CD14-positive monocyte (primary cell): ENCODE results near the gene LMO7. TPM values are rescaled to one million over a fixed set of nuclear protein-coding genes. Genes with fewer than 3 reads are reported as not detected.

ENCODE experiments used
- DNase-seq, 3 donors: peaks; one replicate each; pipeline ENCODE4 v3.0.0-alpha.2; 2011 to 2022
- H2AFZ ChIP-seq: 2 replicates; pipeline ENCODE4 v1.6.0; 2012; ENCODE audit warnings: mild to moderate bottlenecking, low read depth, low read length, inconsistent platforms; ENCODE audit not compliant: insufficient read depth, poor library complexity, severe bottlenecking
- H3K27ac ChIP-seq, 2 donors: 1 replicate in 1 of 2; 2 replicates in 1 of 2; pipeline ENCODE4 v1.5.1; 2012 to 2013; ENCODE audit warnings: low read length in 2 of 2, control low read depth in 1 of 2, inconsistent platforms in 1 of 2, low read depth in 1 of 2, mild to moderate bottlenecking in 1 of 2
- H3K27me3 ChIP-seq, 2 donors: one replicate each; pipeline versions ENCODE4 v1.6.0 to v1.6.1; 2011 to 2013; ENCODE audit warnings: low read length in 2 of 2; ENCODE audit not compliant: control insufficient read depth in 2 of 2, insufficient read depth in 2 of 2
- H3K36me3 ChIP-seq, 2 donors: replicated peaks in 1 of 2; 1 replicate in 1 of 2; 2 replicates in 1 of 2; pipeline versions ENCODE4 v1.5.1 to v1.6.1; 2012 to 2013; ENCODE audit warnings: low read length in 2 of 2, control low read depth in 1 of 2, inconsistent platforms in 1 of 2, mild to moderate bottlenecking in 1 of 2; ENCODE audit not compliant: insufficient read depth in 2 of 2, control insufficient read depth in 1 of 2
- H3K4me1 ChIP-seq, 2 donors: 1 replicate in 1 of 2; 2 replicates in 1 of 2; pipeline versions ENCODE4 v1.5.1 to v1.6.1; 2012 to 2013; ENCODE audit warnings: low read length in 2 of 2, control low read depth in 1 of 2, inconsistent platforms in 1 of 2, mild to moderate bottlenecking in 1 of 2, moderate library complexity in 1 of 2; ENCODE audit not compliant: insufficient read depth in 2 of 2, control insufficient read depth in 1 of 2
- H3K4me2 ChIP-seq: replicated peaks from 2 replicates; pipeline ENCODE3; 2012; ENCODE audit warnings: low read length, moderate library complexity, mild to moderate bottlenecking; ENCODE audit not compliant: poor library complexity, severe bottlenecking; ENCODE audit errors: extremely low read depth
- H3K4me3 ChIP-seq, 3 experiments: fragments of 200-600 bp in 1 of 3; sonication (generic) in 1 of 3; replicated peaks in 1 of 3; 1 replicate in 2 of 3; 2 replicates in 1 of 3; pipeline ENCODE4 v1.5.1; 2011 to 2013; ENCODE audit warnings: low read length in 3 of 3, mild to moderate bottlenecking in 3 of 3, control low read depth in 2 of 3, low read depth in 2 of 3, inconsistent platforms in 1 of 3, moderate library complexity in 1 of 3
- H3K79me2 ChIP-seq: 2 replicates; pipeline ENCODE4 v1.6.0; 2012; ENCODE audit warnings: mild to moderate bottlenecking, control low read depth, inconsistent platforms, low read length, moderate library complexity; ENCODE audit not compliant: insufficient read depth
- H3K9ac ChIP-seq: 2 replicates; pipeline ENCODE4 v1.6.0; 2017; ENCODE audit warnings: low read length, mild to moderate bottlenecking; ENCODE audit not compliant: insufficient read depth, poor library complexity, severe bottlenecking
- H3K9me3 ChIP-seq, 2 donors: replicated peaks in 1 of 2; 1 replicate in 1 of 2; 2 replicates in 1 of 2; pipeline versions ENCODE4 v1.5.1 to v1.6.1; 2012 to 2013; ENCODE audit warnings: low read length in 2 of 2, control low read depth in 1 of 2; ENCODE audit not compliant: control insufficient read depth in 1 of 2, insufficient read depth in 1 of 2
- H4K20me1 ChIP-seq: 2 replicates; pipeline ENCODE4 v1.6.0; 2012; ENCODE audit warnings: mild to moderate bottlenecking, low read length, control low read depth, moderate library complexity; ENCODE audit not compliant: insufficient read depth
- H3K27ac Mint-ChIP-seq, 7 donors: one replicate each; pipeline ENCODE4 v1.8.0; 2020; ENCODE audit warnings: mild to moderate bottlenecking in 7 of 7, mixed read lengths in 7 of 7, moderate library complexity in 6 of 7, inconsistent platforms in 2 of 7
- H3K27me3 Mint-ChIP-seq, 3 donors: one replicate each; pipeline ENCODE4 v1.8.0; 2021 to 2022; ENCODE audit warnings: low read depth in 3 of 3, mild to moderate bottlenecking in 3 of 3, mixed read lengths in 3 of 3, moderate library complexity in 3 of 3, inconsistent platforms in 1 of 3
- H3K36me3 Mint-ChIP-seq, 2 donors: one replicate each; pipeline ENCODE4 v1.8.0; 2020; ENCODE audit warnings: mixed read lengths in 2 of 2, inconsistent platforms in 1 of 2, mild to moderate bottlenecking in 1 of 2
- H3K4me1 Mint-ChIP-seq: one replicate; pipeline ENCODE4 v1.8.0; 2020; ENCODE audit warnings: mild to moderate bottlenecking, mixed read lengths
- H3K4me3 Mint-ChIP-seq, 2 donors: one replicate each; pipeline ENCODE4 v1.8.0; 2020; ENCODE audit warnings: mild to moderate bottlenecking in 2 of 2, mixed read lengths in 2 of 2, moderate library complexity in 1 of 2
- H3K9me3 Mint-ChIP-seq, 7 donors: one replicate each; pipeline ENCODE4 v1.8.0; 2020 to 2022; ENCODE audit warnings: mixed read lengths in 7 of 7, mild to moderate bottlenecking in 6 of 7, moderate library complexity in 6 of 7, inconsistent platforms in 2 of 7
- CTCF ChIP-seq: fragments of 200-600 bp; IDR thresholded peaks from one replicate; pipeline ENCODE4 v1.8.0; 2022; ENCODE audit warnings: antibody characterized with exemption, mild to moderate bottlenecking
- WGBS: methylation state at CpG from one replicate; pipeline ENCODE4 v1.1.5; 2013; ENCODE audit warnings: missing lambda C conversion rate; ENCODE audit not compliant: insufficient coverage; 5-methylcytosine and 5-hydroxymethylcytosine counted together
- intact Hi-C, 2 donors: fragments of 100-400 bp; cut with micrococcal nuclease; formaldehyde crosslinking; loops; one replicate each; pipeline versions ENCODE4 v1.15.0 to v1.15.1; 2023
- polyA plus RNA-seq, 3 donors: library from polyadenylated mRNA; depleted of rRNA in 1 of 3; unstranded in 2 of 3; stranded (reverse) in 1 of 3; fragments of 300-500 nt in 2 of 3; fragments of >200 nt in 1 of 3; fragmentation: Illumina TruSeq in 2 of 3; gene quantifications; 1 replicate in 2 of 3; 2 replicates in 1 of 3; pipeline ENCODE4 v1.2.3, GENCODE V29; 2012 to 2021

LMO7 gene
- polyA plus RNA-seq, 3 donors = 0.79 to 1.6 (median 0.90) TPM

GRCh38 chr13:75724752-75725517 lies 88.8 kb downstream of the LMO7 start:
- no peak overlapping the region for H3K4me3 ChIP-seq
- H3K36me3 ChIP-seq = no peaks in the 10 kb centered on the region
- H3K27ac Mint-ChIP-seq = no peak overlapping the region
- H3K4me1 Mint-ChIP-seq = no peaks in the 10 kb centered on the region
- H4K20me1 ChIP-seq = no peaks in the 10 kb centered on the region
- no peaks in the 10 kb centered on the region for H3K36me3 Mint-ChIP-seq
- no peak overlapping the region for H2AFZ ChIP-seq
- no peaks in the 10 kb centered on the region for H3K27me3 Mint-ChIP-seq
- no CpG with 5 or more reads among the region's 3 CpGs for WGBS
- H3K9ac ChIP-seq = no peak overlapping the region
- H3K79me2 ChIP-seq = no peaks in the 10 kb centered on the region
- no peaks in the 10 kb centered on the region for H3K4me1 ChIP-seq
- intact Hi-C loops = no loop called here
- peaks cover 0 to 2% (median 0%) of the 10 kb centered on the region in 7 donors for H3K9me3 Mint-ChIP-seq
- H3K27ac ChIP-seq = no peak overlapping the region
- no peaks in the 10 kb centered on the region for H3K9me3 ChIP-seq
- TF ChIP-seq CTCF = no peak
- no peak overlapping the region for H3K4me3 Mint-ChIP-seq
- no peak for DNase-seq
- no peaks in the 10 kb centered on the region for H3K27me3 ChIP-seq
- H3K4me2 ChIP-seq = no peak overlapping the region

- H3K4me1 Mint-ChIP-seq = no peaks in the 10 kb centered on the region
- no peak for TF ChIP-seq CTCF
- intact Hi-C loops = no loop called here
- H3K36me3 Mint-ChIP-seq = no peaks in the 10 kb centered on the region
- H3K27me3 Mint-ChIP-seq = no peaks in the 10 kb centered on the region
- no peak overlapping the region for H3K27ac ChIP-seq
- H3K9ac ChIP-seq = no peak overlapping the region
- no peaks in the 10 kb centered on the region for H3K9me3 ChIP-seq
- H2AFZ ChIP-seq = no peak overlapping the region
- H3K4me3 ChIP-seq = no peak overlapping the region
- no peaks in the 10 kb centered on the region for H3K4me1 ChIP-seq
- H4K20me1 ChIP-seq = no peaks in the 10 kb centered on the region
- H3K36me3 ChIP-seq = no peaks in the 10 kb centered on the region
- H3K4me3 Mint-ChIP-seq = no peak overlapping the region
- H3K9me3 Mint-ChIP-seq = peaks cover 0 to 2% (median 0%) of the 10 kb centered on the region in 7 donors
- H3K27ac Mint-ChIP-seq = no peak overlapping the region
- H3K4me2 ChIP-seq = no peak overlapping the region
- no peaks in the 10 kb centered on the region for H3K27me3 ChIP-seq
- DNase-seq = no peak
- H3K79me2 ChIP-seq = no peaks in the 10 kb centered on the region
Observed at GRCh38 chr13:75725736-75726135, 89.6 kb downstream of the LMO7 start.
